HepG2 (cell line): Measurements from ENCODE around the gene TBC1D24.

Experiments used
- PHF20 ChIP-seq: sonication (generic); formaldehyde crosslinking; IDR thresholded peaks from 2 replicates; pipeline ENCODE4 v1.5.0; 2020; ENCODE audit warnings: mild to moderate bottlenecking, missing genetic modification reagents
- TAF1 ChIP-seq: sonication (generic); formaldehyde crosslinking; IDR thresholded peaks from 2 replicates; pipeline ENCODE4 v1.4.0; 2020; ENCODE audit warnings: missing genetic modification reagents

GRCh38 chr16:2511996-2512734, 37.2 kb downstream of the TBC1D24 start:
- TF ChIP-seq PHF20 (CRISPR knock-in tag) (no peak), TAF1 (CRISPR knock-in tag) (no peak)
